ENCODE data around the gene QRFP.

QRFP gene

GRCh38 chr9:130938184-130938651 is 41.6 kb upstream of the QRFP start:
- TF ChIP-seq YY1 (IDR thresholded peaks at IDR 0.05; ENCODE audit: low read depth) (no peak), ZBTB7A (IDR thresholded peaks at IDR 0.05; ENCODE audit: low read depth) (no peak), EP300 (IDR thresholded peaks at IDR 0.05; ENCODE audit: borderline replicate concordance) (no peak), CREB1 (IDR thresholded peaks at IDR 0.05; ENCODE audit: low read depth) (no peak), TEAD4 (IDR thresholded peaks at IDR 0.05) (no peak), TCF12 (IDR thresholded peaks at IDR 0.05; ENCODE audit: low read depth) (no peak), TAF1 (IDR thresholded peaks at IDR 0.05; ENCODE audit: low read depth) (no peak), CEBPB (IDR thresholded peaks at IDR 0.05) (no peak)
- TF ChIP-seq, protein P1, sequence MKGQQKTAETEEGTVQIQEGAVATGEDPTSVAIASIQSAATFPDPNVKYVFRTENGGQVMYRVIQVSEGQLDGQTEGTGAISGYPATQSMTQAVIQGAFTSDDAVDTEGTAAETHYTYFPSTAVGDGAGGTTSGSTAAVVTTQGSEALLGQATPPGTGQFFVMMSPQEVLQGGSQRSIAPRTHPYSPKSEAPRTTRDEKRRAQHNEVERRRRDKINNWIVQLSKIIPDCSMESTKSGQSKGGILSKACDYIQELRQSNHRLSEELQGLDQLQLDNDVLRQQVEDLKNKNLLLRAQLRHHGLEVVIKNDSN (IDR thresholded peaks at IDR 0.05), result no peak

DNA sequence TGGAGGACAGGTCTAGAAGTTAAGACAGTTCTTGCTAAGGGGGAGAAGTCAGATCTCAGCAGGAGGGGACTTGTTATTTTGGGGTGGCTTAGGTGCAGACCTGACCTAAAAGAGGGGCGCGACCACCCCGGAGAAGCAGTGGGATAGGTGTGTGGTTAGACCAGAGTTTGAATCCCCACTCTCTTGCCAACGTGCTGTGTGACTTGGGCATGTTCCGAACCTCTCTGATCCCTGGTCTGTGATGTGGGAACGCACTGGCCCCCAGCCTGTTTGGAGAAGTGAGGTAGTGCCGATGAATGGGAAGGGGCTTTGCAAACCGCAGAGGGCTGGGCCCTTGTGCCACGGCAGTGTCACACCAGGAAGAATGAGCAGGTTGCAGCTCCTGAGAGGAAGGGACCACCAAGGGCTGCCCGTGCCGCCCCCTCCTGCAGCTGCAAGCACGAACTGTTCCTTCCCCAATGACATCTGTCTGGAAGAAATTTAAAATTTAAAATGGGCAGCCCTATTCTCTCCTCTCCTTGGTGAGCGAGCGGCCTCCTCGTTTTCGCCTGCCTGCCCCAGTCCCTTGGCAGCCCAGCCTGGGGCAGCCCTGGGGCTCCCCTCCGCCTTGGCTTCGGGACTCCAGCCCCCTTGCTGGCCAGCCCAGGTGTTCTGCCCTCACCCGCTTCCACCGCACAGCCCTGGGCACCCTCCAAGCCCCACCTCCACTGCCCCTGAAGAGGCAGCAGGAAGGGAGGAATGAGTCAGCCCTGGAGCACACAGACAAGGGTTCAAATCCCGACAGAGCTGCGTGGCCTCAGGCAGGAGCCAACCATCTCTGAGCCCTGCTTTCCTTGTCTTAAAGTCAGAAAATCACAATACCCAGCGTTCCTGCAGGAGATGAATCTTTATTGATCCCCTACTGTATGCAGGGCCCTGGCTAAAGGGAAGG is 40.8 kb upstream of the QRFP start:
- TF ChIP-seq, protein P2, sequence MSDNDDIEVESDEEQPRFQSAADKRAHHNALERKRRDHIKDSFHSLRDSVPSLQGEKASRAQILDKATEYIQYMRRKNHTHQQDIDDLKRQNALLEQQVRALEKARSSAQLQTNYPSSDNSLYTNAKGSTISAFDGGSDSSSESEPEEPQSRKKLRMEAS (IDR thresholded peaks at IDR 0.05), result no peak
- TF ChIP-seq TCF12 (IDR thresholded peaks at IDR 0.05; ENCODE audit: low read depth), result no peak
- TF ChIP-seq CEBPB (IDR thresholded peaks at IDR 0.05), result no peak
- TF ChIP-seq, protein P1 (IDR thresholded peaks at IDR 0.05), result no peak
- no peak for TF ChIP-seq NFIC (IDR thresholded peaks at IDR 0.05)
- TF ChIP-seq, protein P3, sequence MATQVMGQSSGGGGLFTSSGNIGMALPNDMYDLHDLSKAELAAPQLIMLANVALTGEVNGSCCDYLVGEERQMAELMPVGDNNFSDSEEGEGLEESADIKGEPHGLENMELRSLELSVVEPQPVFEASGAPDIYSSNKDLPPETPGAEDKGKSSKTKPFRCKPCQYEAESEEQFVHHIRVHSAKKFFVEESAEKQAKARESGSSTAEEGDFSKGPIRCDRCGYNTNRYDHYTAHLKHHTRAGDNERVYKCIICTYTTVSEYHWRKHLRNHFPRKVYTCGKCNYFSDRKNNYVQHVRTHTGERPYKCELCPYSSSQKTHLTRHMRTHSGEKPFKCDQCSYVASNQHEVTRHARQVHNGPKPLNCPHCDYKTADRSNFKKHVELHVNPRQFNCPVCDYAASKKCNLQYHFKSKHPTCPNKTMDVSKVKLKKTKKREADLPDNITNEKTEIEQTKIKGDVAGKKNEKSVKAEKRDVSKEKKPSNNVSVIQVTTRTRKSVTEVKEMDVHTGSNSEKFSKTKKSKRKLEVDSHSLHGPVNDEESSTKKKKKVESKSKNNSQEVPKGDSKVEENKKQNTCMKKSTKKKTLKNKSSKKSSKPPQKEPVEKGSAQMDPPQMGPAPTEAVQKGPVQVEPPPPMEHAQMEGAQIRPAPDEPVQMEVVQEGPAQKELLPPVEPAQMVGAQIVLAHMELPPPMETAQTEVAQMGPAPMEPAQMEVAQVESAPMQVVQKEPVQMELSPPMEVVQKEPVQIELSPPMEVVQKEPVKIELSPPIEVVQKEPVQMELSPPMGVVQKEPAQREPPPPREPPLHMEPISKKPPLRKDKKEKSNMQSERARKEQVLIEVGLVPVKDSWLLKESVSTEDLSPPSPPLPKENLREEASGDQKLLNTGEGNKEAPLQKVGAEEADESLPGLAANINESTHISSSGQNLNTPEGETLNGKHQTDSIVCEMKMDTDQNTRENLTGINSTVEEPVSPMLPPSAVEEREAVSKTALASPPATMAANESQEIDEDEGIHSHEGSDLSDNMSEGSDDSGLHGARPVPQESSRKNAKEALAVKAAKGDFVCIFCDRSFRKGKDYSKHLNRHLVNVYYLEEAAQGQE (IDR thresholded peaks at IDR 0.05; ENCODE audit: low read depth), result no peak
- TF ChIP-seq TEAD4 (IDR thresholded peaks at IDR 0.05), result no peak
- TF ChIP-seq YY1 (IDR thresholded peaks at IDR 0.05; ENCODE audit: low read depth), result no peak
- no peak for TF ChIP-seq EGR1 (IDR thresholded peaks at IDR 0.05)
- no peak for TF ChIP-seq ZBTB7A (IDR thresholded peaks at IDR 0.05; ENCODE audit: low read depth)
- no peak for TF ChIP-seq FOXM1 (IDR thresholded peaks at IDR 0.05; ENCODE audit: borderline replicate concordance, low read depth)
- TF ChIP-seq EP300 (IDR thresholded peaks at IDR 0.05; ENCODE audit: borderline replicate concordance), result no peak
- no peak for TF ChIP-seq RAD21 (IDR thresholded peaks at IDR 0.05; ENCODE audit: low read depth)
- TF ChIP-seq CREB1 (IDR thresholded peaks at IDR 0.05; ENCODE audit: low read depth), result no peak
- no peak for TF ChIP-seq TAF1 (IDR thresholded peaks at IDR 0.05; ENCODE audit: low read depth)

- TF ChIP-seq TCF12 (IDR thresholded peaks at IDR 0.05; ENCODE audit: low read depth) (no peak), TEAD4 (IDR thresholded peaks at IDR 0.05) (no peak), EGR1 (IDR thresholded peaks at IDR 0.05) (no peak), FOXM1 (IDR thresholded peaks at IDR 0.05; ENCODE audit: borderline replicate concordance, low read depth) (no peak), EP300 (IDR thresholded peaks at IDR 0.05; ENCODE audit: borderline replicate concordance) (no peak), NFIC (IDR thresholded peaks at IDR 0.05) (no peak), YY1 (IDR thresholded peaks at IDR 0.05; ENCODE audit: low read depth) (no peak), CEBPB (IDR thresholded peaks at IDR 0.05) (no peak), RAD21 (IDR thresholded peaks at IDR 0.05; ENCODE audit: low read depth) (no peak), ZBTB7A (IDR thresholded peaks at IDR 0.05; ENCODE audit: low read depth) (no peak), CREB1 (IDR thresholded peaks at IDR 0.05; ENCODE audit: low read depth) (no peak), TAF1 (IDR thresholded peaks at IDR 0.05; ENCODE audit: low read depth) (no peak)
- TF ChIP-seq, protein P1 (IDR thresholded peaks at IDR 0.05), result no peak
- TF ChIP-seq, protein P3 (IDR thresholded peaks at IDR 0.05; ENCODE audit: low read depth), result no peak
- TF ChIP-seq, protein P2 (IDR thresholded peaks at IDR 0.05), result no peak
These were observed 39.9 kb upstream of the QRFP start for GRCh38 chr9:130936285-130937117.

DNA sequence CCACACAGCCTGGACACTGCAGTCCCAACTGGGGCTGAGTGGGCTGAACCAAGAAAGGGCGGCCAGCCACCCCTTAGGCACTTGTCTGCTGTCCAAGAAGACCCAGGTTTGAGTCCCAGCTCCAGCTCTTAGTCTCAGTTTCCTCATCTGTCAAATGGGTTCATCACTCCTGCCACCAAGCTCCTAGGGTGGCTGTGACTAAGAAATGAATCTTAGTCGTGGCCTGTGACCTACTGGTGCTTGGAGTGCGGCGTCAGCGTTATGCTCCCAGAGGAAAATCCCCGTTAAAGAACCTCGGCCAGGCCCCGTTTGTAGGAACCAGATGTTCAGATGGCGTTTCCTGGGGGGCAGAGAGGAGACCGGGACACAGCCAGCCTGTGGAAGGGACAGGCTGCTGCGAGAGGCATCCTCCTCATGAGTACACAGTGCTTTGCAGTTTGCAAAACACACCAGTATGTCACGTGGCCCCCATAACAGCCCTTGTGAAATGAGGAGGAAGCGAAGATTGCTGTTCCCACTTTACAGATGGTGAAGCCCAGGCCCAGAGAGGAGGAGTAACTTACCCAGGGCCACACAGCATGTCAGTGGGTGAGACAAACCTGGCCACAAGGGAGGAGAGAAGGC is 39.1 kb upstream of the QRFP start:
- no peak for TF ChIP-seq TAF1 (IDR thresholded peaks at IDR 0.05; ENCODE audit: low read depth)
- TF ChIP-seq YY1 (IDR thresholded peaks at IDR 0.05; ENCODE audit: low read depth), result no peak
- TF ChIP-seq FOXM1 (IDR thresholded peaks at IDR 0.05; ENCODE audit: borderline replicate concordance, low read depth), result no peak
- no peak for TF ChIP-seq EGR1 (IDR thresholded peaks at IDR 0.05)
- TF ChIP-seq TCF12 (IDR thresholded peaks at IDR 0.05; ENCODE audit: low read depth), result no peak
- no peak for TF ChIP-seq NFIC (IDR thresholded peaks at IDR 0.05)
- no peak for TF ChIP-seq CREB1 (IDR thresholded peaks at IDR 0.05; ENCODE audit: low read depth)
- TF ChIP-seq, protein P1 (IDR thresholded peaks at IDR 0.05), result no peak
- TF ChIP-seq, protein P2 (IDR thresholded peaks at IDR 0.05), result no peak
- TF ChIP-seq RAD21 (IDR thresholded peaks at IDR 0.05; ENCODE audit: low read depth), result no peak
- TF ChIP-seq CEBPB (IDR thresholded peaks at IDR 0.05), result no peak
